C4-2B (cell line): Measurements from ENCODE around the gene INPP5D.

ENCODE experiments used
- CTCF ChIP-seq: fragments of 450-650 bp; conservative IDR thresholded peaks from 2 replicates; pipeline ENCODE4 v1.5.1; 2017; ENCODE audit warnings: mild to moderate bottlenecking
- ZFX ChIP-seq: fragments of 450-650 bp; IDR thresholded peaks from 2 replicates; pipeline ENCODE4 v1.6.1; 2017

GRCh38 chr2:233062946-233063268 is 2.8 kb downstream of the INPP5D start:
- TF ChIP-seq CTCF (no peak), ZFX (no peak)
